ENCODE measurements around the gene ESRP2.

- TF ChIP-seq CTCF (IDR thresholded peaks at IDR 0.05) (peak; percentile 77 to 88 (median 85)), EP300 (IDR thresholded peaks at IDR 0.05) (no peak)
Observed at GRCh38 chr16:68229431-68230175, 6.3 kb downstream of the ESRP2 start.

Data from tibial nerve (tissue), 4 donors.